Mucosa of gallbladder (tissue), 1 donor: ENCODE measurements around the gene CLCF1. TPM values are rescaled to one million over a fixed set of nuclear protein-coding genes. Genes with fewer than 3 reads are reported as not detected.

ENCODE experiments used
- DNase-seq: peaks from one replicate; pipeline ENCODE4 v3.0.0-alpha.2; 2020; ENCODE audit warnings: low spot score
- total RNA-seq: library from RNA; stranded (reverse); gene quantifications from one replicate; pipeline ENCODE4 v1.2.1, GENCODE V29; 2021
- donor health status: DM: no; HTN: no; CAD: no.

The CLCF1 gene
- total RNA-seq, 1 donor from 2014 or later, result 4.0 TPM

- DNase-seq, result no peak
Measured at GRCh38 chr11:67395555-67396258, 22.3 kb upstream of the CLCF1 start.

DNA sequence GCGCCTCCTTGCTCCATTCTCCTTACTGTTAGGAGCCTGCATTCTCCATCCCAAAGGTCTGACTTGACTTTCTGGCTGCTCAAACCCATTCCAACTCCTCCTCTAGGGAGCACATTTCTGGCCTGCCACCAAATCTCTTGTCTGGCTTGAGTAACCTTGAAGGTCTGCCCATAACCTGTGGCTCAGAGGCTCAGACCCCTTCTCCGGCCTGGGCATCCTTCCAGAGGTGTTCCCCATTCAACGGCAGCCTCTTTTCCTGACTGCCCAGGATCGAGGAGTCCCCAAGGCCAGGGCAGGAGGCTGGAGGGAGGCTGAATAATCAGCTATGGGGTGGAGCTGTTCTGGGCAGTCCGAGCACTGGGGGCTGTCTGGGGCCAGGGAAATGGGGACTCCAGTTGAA is 20.6 kb upstream of the CLCF1 start:
- no peak for DNase-seq

DNA sequence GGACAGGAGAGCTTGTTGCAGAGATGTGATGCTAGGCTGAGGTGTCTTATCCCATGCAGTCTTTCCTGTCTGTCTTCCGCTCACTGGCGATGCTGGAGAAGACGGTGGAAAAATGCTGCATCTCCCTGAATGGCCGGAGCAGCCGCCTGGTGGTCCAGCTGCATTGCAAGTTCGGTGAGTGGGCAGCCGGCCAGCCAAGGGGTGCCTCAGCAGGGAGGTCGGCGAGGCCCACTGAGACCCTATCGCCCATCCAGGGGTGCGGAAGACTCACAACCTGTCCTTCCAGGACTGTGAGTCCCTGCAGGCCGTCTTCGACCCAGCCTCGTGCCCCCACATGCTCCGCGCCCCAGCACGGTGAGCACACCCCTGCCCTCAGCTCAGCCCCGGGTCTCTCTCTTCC is 20.0 kb upstream of the CLCF1 start:
- no peak for DNase-seq

- no peak for DNase-seq
Measured at GRCh38 chr11:67392183-67392715, 18.9 kb upstream of the CLCF1 start.

GRCh38 chr11:67391304-67392182 is 18.1 kb upstream of the CLCF1 start, which contains the start of gene RAD9A:
Gene RAD9A, plus strand, starts transcription at chr11:67391986. Its CDS starts 59 bp downstream, at chr11:67392045.
- peak; percentile 96 for DNase-seq

DNA sequence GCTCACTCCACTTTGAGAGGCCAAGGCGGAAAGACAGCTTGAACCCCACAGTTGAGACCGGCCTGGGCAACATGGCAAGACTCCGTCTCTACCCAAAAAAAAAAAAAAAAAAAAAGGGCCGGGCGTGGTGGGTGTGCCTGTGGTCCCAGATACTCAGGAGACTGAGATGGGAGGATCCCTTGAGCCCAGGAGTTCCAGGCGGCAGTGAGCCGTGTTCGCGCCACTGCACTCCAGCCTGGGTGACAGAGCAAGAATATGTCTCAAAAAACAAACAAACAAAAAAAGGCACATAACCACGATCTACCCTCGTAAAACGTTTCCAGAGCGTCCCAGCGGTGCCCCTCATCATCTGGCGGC is 17.5 kb upstream of the CLCF1 start:
- no peak for DNase-seq

GRCh38 chr11:67389477-67389876 is 16.1 kb upstream of the CLCF1 start:
- DNase-seq, result no peak

DNA sequence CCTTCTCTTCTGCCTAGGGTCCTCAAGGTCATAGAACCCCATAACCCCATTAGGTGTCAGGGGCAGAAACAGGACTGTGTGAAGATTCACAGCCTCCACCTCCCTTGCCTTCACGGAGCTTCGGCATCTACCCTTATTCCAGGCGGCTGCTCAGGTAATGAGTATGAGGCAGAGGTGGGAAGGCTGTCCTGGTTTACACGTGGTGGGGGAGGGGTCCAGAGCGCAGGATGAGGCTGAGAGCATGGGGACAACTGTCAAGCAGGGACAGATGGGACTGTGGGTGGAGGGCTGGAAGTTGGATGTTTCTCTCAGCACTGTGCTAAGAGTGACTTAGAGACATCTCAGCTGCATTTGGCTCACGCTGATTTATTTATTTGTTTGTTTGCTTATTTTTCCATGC is 14.1 kb upstream of the CLCF1 start:
- DNase-seq, result no peak

DNA sequence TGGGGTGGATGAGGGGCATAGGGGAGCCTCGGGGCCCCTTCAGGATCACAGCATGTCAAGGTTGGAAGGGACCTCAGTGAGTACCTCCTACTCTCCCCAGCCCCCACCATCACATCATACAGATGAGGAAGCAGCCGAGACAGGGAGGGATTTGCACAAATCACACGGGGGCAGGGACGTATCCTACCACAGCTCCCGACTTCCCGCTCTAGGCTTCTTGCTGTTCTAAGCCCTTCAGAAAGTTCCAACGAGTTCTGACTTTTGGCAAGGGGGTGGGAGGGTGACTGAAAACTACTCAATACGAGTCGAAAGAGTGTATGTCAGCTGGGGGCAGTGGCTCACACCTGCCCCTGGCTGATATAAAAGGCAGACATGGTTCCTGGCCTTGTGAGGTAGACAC is 13.7 kb upstream of the CLCF1 start:
- DNase-seq, result no peak

- no peak for DNase-seq
Measured at GRCh38 chr11:67384851-67385366, 11.5 kb upstream of the CLCF1 start.

DNA sequence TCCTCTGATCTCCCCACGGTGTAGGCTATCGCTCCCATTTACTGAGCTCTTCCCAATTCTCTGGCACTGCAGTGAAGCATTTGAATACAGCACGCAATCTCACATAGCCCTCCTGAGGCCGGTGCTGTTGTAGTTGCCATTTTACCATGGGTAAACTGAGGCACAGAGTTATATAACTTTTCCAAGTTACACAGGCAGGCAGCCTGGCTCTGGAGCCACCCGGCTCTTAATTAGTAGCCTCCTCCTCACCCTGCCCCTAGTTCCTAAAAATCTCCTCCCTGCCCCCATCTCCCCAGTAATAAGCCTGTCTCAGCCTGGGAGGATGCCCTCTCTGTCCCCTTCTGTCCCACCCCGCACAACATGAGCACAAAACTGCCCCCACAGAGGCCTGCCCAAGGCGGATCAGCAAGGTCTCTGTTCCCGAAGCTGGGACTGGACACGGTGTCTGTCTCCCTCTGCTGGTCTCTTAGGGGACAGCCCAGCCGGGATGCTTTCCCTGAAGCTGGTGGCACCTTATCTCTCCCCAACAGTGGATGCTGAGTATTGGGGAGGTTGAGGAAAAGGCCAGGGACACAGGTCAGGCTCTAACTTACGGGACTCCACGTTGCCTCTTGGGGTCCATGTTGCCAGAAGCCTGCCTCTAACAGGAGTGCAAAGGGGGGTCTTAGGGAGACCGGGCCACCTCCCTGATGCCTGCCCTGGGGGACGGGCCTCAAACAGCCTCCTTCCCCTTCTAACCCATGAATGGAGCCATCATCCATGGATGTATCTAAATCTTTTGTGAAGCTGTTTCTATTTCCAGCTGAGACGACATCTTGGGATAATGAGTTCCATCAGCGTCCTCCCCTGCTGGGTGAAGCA is 9.1 kb upstream of the CLCF1 start:
- DNase-seq, result peak; percentile 86

GRCh38 chr11:67381244-67381972 is 8.0 kb upstream of the CLCF1 start:
- DNase-seq, result no peak

GRCh38 chr11:67379061-67380058 is 6.0 kb upstream of the CLCF1 start:
- DNase-seq, result no peak

DNA sequence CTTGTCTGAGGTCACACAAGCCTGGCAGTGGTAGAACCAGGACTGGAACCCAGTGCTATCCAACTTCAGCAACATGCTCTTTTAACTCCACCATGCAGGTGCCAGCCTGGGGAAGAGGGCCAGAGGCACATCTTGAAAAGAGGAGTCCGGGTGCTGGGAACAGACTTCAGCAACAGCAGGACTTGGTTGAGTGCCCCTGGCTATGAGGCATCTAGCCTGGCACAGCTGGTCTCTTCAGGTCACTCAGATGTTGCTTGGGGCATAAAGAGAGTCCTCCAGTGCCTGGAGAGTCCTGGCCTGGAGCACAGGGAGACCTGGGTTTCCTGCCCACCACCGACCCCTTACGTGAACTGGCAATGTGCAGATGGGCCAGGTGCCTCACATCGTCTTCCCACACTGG is 5.1 kb upstream of the CLCF1 start:
- no peak for DNase-seq

GRCh38 chr11:67376873-67377808 is 3.7 kb upstream of the CLCF1 start:
- no peak for DNase-seq

GRCh38 chr11:67376063-67376820 is 2.8 kb upstream of the CLCF1 start:
- DNase-seq, result no peak

DNA sequence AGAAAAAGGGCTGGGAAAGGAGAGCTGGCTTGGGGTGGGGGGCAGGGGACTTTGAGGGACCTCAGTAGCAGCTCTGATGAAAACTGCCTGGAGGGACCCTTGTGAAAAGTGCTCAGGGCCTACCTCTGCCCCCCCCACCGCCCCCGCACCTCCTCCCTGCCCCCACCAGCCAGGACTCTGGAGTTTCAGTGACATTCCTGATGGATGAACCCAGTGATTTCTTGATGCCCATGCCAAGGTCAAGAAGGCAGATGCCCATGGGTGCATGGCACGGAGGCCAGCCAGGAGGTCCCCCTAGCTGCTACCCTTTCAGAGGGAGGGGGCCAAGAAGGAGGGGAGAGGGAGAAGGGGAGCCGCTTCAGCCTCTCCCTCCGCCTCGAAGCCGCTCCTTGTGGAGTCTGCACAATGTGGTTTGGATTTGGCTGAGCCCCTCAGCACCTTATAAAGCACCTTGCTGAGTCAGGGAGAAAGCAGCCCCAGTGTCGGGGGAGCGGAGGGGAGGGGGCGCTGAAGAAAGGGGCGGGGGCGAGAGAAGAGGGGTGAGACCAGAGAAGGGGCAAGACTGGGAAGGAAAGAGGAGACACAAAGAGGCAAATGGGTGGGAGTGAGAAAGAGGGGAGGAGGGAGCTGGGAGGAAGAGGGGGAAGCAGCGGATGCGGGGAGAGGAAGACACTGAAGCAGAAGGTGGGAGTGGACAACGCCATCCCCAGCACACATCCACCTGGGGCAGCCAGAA is 2.1 kb upstream of the CLCF1 start:
- no peak for DNase-seq
